SK-N-MC (cell line): ENCODE data around the gene PEPD.

Experiments
- DNase-seq: peaks from one replicate; pipeline ENCODE4 v3.0.0-alpha.2; 2011; ENCODE audit warnings: low read depth, low spot score
- H3K27ac ChIP-seq: fragments of 200-600 bp; sonication (generic); 2 replicates; pipeline ENCODE4 v1.5.1; 2016; ENCODE audit warnings: mixed run types
- H3K36me3 ChIP-seq: fragments of 200-600 bp; sonication (generic); 2 replicates; pipeline ENCODE4 v1.6.1; 2017; ENCODE audit warnings: antibody characterized with exemption, low read length, mixed read lengths; ENCODE audit not compliant: insufficient read depth
- H3K4me3 ChIP-seq: fragments of 200-600 bp; sonication (generic); 2 replicates; pipeline ENCODE4 v1.5.1; 2016
- H3K9ac ChIP-seq: fragments of 200-600 bp; sonication (generic); 2 replicates; pipeline ENCODE4 v1.8.0; 2017; ENCODE audit warnings: mixed run types, mixed read lengths; ENCODE audit not compliant: insufficient read length
- H3K9me3 ChIP-seq: fragments of 200-600 bp; sonication (generic); 2 replicates; pipeline ENCODE4 v1.6.1; 2017; ENCODE audit warnings: low read depth, mild to moderate bottlenecking, antibody characterized with exemption, low read length, moderate library complexity, mixed read lengths
- EZH2 ChIP-seq: fragments of 200-600 bp; sonication (generic); IDR thresholded peaks from one replicate; pipeline ENCODE4 v1.6.1; 2017; ENCODE audit warnings: antibody characterized with exemption
- FOXP2 ChIP-seq: optimal IDR thresholded peaks from 2 replicates; pipeline ENCODE3; 2011; ENCODE audit warnings: mild to moderate bottlenecking, moderate library complexity; ENCODE audit not compliant: insufficient read depth; ENCODE audit errors: extremely low read length, control extremely low read depth
- POLR2AphosphoS5 ChIP-seq: IDR thresholded peaks from 2 replicates; pipeline ENCODE4 v1.6.1; 2012; ENCODE audit warnings: mild to moderate bottlenecking, low read depth, low read length, borderline replicate concordance

Gene PEPD

DNA sequence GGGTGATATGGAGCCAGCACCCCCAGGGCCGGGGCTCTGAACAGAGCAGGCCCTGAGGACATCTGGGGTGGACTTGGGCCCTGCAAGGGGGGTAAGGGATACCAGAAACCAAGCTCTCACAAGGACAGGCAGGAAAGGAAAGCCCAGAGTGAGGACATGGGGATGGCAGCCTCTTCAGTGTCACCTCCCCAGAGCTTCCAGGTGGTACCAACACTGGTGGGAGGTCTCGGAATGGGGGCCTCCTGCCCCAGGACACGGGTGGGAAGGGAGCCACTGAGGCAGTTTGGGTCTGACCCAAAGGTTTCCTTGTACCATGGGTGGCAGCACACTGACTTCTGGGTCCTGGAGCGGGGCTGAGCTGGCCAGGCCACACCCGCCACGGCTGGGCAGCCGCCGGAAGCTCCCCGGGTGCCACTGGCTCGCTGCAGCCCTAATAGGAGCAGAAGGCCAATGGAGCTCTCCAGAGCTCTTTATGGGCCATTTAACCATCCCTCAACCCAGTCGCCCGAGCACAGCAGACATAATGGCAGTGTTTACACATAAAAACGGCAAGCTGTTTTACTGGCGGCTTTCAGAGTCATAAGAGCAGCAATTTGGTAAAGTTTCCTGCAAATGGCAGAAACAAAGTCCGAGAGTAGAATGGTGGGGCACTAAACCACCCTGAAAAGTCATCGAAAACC, 59.3 kb downstream of the PEPD start:
- Histone ChIP-seq H3K27ac (no peak overlapping the region), H3K4me3 (no peak overlapping the region), H3K9ac (no peak overlapping the region), H3K9me3 (no peaks in the 10 kb centered on the region), H3K36me3 (no peaks in the 10 kb centered on the region)
- no peak for TF ChIP-seq POLR2AphosphoS5
- TF ChIP-seq EZH2: no peak
- no peak for TF ChIP-seq FOXP2
- no peak for DNase-seq

DNA sequence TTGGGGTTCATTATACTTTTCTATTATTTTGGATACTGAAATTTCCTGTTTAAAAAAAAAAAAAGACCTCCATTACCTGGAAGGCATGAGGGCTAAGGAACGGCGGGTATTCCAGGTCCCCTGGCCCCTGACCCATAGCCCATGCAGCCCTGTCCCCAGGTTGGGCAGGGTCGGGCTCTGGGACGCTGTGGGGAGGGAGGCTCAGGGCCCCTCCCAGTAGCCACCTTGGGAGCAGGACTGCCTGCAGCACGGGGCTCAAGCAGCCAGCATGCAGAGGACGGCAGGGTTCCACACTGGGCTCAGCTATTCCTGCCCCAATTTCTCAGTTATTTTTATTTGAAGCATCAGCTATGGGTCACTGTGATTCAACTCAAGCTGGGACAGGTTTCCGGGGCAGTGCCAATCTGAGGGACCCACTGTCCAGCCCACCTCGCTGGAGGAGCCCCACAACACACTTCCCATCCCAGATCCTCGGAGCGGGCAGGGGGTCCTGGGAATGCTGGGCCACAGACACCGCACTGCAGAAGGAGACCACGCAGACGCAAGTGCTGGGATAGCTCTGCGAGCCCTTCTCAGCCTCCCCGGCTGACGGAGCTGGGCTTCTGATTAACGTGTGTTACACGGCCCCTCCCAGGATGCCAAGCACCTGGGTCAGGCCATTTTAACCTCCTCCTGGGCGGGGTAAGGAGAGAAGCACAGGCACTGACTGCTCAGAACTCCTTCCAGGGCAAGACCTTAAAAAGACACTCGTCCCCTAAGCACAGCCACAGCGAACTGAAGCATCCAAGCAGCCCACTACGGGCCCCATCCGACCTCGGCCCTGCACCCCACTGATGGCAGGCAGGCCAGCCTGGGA, 60.1 kb downstream of the PEPD start:
- H3K27ac ChIP-seq: no peak overlapping the region
- H3K36me3 ChIP-seq: no peaks in the 10 kb centered on the region
- H3K9me3 ChIP-seq: no peaks in the 10 kb centered on the region
- no peak for TF ChIP-seq FOXP2
- TF ChIP-seq POLR2AphosphoS5: no peak
- no peak for TF ChIP-seq EZH2
- DNase-seq: no peak
- H3K9ac ChIP-seq: no peak overlapping the region
- H3K4me3 ChIP-seq: no peak overlapping the region

DNA sequence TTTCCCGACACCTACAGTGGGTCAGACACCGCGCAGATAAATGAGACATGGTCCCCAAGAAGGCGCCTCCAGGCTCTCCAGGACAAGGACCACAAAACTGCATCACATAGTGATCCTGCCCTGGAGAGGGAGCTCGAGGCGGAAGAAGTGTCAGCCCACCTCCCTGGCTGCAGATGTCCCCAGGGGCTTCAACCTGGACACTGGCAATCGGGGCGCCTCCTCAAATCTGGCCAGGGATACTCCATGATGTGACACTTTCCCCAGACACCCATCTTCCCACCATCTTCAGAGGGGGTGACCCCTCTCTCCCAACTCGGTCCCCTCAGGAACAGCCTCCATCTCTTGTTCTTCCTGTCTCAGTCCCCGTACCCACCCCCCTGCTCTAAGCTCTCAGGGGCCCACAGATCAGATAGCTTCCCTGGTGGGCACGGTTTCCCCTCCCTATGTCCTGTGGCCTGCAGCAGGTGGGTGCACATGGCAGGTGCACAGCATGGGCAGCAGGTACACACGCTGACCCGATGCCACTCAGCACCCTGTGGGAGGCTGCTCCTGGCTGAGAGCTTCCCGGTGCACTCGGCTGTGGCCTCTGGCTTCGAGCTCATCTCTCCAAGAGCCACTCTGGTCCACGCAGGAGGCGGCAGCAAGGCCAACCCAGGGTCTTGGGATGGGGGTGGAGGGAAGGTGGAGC, 61.2 kb downstream of the PEPD start:
- Histone ChIP-seq H3K9me3 (no peaks in the 10 kb centered on the region), H3K36me3 (no peaks in the 10 kb centered on the region), H3K4me3 (no peak overlapping the region), H3K27ac (no peak overlapping the region), H3K9ac (no peak overlapping the region)
- DNase-seq: no peak
- TF ChIP-seq EZH2: no peak
- TF ChIP-seq POLR2AphosphoS5: no peak
- no peak for TF ChIP-seq FOXP2

DNA sequence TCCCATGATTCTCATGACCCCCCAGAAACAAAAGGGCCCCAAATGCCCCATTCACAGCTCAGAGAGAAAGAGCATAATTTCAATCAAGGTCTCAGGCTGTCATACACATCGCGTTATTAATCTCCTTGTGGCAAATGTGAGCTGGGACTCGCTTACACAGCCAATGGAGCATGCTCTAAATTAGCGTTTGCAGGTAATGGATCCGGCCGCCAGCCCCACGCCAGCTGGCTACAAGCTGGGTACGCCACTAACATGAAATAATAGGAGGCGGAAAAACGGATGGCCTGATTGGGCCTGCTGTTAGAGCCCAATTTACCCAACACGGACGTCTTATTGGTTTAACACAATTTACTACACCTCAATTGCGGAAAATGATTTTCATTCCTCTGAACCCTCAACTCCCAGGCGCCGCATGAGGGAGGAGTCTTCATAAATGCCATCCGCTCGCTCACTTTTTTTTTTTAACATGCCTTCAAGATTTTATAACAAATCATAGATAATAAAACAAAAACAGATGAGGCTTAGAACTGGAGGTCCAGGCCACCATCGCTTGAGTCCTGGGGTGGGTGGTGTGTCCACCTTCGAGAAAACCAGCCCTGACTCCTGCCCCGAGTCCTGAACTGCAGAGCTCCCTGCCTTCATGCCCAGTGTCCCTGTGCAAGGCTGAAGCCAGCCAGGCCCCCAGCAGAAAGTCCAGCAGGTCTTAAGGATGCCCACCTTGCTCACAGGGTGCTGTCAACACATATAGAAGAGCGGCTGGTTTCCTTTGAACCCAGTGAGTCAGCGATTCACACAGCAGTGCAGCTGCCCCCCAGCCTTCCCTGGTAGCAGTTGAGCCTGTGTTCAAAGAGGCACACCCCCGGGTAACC, 62.1 kb downstream of the PEPD start:
- no peak overlapping the region for H3K9ac ChIP-seq
- no peaks in the 10 kb centered on the region for H3K36me3 ChIP-seq
- no peaks in the 10 kb centered on the region for H3K9me3 ChIP-seq
- no peak overlapping the region for H3K27ac ChIP-seq
- no peak overlapping the region for H3K4me3 ChIP-seq
- DNase-seq: no peak
- TF ChIP-seq EZH2 (no peak), POLR2AphosphoS5 (no peak), FOXP2 (no peak)

DNA sequence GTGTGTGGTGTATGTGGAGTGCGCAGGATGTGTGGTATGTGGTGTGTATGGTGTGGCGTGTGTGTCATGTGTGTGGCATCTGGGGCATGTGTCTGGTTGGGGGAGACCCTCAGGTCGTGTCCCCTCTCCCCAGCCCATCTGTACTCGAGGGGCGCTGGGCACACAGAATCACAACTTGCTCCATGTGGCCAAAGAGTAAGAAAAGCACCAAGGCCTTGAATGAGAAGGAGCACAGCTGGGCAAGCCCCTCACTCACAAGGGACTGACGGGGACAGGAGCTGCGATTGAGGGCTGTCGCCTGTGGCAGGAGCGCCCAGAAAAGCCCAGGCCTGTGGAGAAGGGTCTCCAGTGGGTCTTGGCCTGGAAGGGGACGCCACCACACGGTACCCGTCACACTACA, 62.8 kb downstream of the PEPD start:
- Histone ChIP-seq H3K27ac (no peak overlapping the region), H3K9ac (no peak overlapping the region), H3K36me3 (no peaks in the 10 kb centered on the region), H3K4me3 (no peak overlapping the region), H3K9me3 (no peaks in the 10 kb centered on the region)
- TF ChIP-seq EZH2 (no peak), FOXP2 (no peak), POLR2AphosphoS5 (no peak)
- no peak for DNase-seq

DNA sequence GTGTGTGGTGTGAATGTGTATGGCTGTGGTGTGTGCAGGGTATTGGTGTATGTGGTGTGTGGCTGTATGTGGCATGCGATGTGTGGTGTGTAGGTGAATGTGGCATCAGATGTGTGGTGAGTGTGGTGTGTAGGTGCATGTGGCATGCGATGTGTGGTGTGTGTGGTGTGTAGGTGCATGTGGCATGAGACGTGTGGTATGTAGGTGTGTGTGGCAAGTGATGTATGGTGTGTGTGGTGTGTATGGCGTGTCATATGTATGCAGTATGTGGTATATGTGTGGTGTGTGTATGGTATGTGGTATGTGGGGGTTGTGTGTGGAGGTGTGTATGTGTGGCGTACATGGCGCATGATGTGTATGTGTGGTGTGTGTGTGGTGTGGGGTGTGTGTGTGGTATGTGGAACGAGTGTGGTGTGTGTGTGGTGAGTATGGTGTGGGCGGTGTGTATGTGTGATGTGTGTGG, 63.4 kb downstream of the PEPD start:
- H3K9me3 ChIP-seq: no peaks in the 10 kb centered on the region
- no peak for TF ChIP-seq POLR2AphosphoS5
- TF ChIP-seq FOXP2: no peak
- no peak for TF ChIP-seq EZH2
- H3K4me3 ChIP-seq: no peak overlapping the region
- H3K9ac ChIP-seq: no peak overlapping the region
- no peak overlapping the region for H3K27ac ChIP-seq
- H3K36me3 ChIP-seq: no peaks in the 10 kb centered on the region
- no peak for DNase-seq

DNA sequence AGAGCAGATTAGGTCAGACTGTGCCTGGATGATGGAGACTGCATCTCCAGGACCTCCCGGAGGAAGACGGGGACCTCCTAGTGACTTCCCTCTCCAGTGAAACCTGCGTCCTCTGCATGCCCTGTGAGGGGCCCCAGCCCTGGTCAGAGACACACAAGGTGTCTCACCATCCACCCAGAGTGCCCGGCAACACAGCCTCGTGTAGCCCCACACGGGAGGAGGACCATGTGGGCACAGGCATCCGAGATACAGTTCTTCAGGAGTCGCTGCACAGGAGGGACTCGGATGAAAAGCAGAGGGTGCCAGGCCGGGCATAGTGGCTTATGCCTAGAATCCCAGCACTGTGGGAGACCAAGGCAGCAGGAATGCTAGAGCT, 64.8 kb downstream of the PEPD start:
- no peaks in the 10 kb centered on the region for H3K36me3 ChIP-seq
- no peak overlapping the region for H3K9ac ChIP-seq
- H3K4me3 ChIP-seq: no peak overlapping the region
- no peak for TF ChIP-seq FOXP2
- no peaks in the 10 kb centered on the region for H3K9me3 ChIP-seq
- H3K27ac ChIP-seq: no peak overlapping the region
- no peak for DNase-seq
